ENCODE measurements around the gene TRIM72.
"Not testable (repeated sequence)": the region's sequence is repeated elsewhere in the genome, so short reads cannot be mapped to it uniquely, and the experiment has no call there.

The TRIM72 gene

DNA sequence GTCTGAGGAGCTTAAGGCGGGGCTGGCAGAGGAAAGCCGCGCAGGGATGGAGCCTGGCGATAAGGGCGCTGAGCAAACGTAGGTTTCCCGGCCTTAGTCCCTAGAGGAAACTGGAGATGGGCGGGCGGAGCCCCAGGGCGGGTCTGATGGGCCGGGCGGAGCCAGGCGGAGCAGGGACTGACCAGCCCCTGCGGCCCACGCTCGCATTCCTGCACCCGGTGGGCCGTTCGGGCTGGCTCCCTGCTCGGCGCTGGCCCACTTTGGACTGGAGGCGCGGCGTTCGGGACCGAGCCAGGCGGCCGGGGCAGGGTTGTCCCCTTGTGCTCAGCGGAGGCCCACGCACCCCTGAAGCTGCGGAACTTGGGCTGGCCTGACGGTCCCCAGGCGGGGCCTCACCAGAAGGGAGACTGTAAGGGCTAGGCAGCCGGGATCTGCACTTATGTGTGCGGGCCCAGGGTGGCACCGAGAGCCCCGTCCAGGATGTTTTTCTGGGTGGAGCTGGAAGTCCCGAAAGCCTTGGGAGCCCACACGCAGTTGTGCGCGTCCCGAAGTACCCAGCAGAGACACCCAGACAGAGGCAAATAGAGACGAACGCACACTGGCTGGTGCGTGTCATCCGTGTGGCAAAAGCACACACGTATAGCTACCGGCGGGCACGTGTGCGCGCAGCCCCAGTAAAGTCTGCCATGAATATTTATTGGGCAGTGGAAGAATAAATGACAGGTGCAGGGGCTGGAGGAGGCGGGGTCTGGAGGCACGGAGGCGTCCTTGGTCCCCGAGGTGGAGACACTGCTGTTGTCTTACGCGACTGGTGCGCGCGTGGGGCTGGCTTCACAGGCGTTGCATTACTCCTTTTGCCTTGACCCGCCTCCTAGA, 1.6 kb downstream of the TRIM72 start:
- peak in 1 of 2 donors; percentile 19 for DNase-seq

DNA sequence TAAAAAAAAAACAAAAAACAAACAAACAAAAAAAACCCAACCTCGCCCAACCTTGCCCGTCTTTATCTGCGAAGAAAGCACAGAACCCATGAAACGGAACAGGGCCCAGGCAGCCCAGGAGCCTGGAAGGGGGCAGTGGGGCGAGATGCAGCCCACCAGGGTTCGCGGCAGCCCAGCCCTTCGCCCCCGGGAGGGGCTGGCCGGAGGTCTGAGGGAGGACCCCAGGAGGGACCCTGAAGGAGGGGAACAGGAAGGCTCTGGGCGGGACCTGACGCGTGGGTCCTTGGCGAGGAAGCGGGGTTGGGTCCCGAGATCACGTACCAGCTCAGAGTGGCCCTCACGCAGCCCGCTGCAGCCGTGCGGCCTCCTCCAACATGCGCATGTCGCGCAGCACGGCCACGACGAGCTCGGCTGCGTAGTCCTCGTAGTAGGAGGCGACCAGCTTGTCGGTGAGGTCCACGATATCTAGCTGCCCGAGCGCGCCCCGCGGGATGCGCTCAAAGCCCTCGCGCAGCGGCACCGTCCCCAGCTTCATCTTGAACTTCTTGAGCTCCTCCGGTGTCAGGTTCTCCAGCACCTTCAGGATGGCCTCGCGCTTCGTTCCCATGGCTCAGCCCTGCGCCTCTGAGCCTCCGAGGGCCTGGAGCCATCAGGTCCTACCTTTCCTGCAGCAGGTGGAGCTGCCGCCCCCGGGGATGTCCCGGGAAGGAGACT, 2.7 kb downstream of the TRIM72 start, which contains the start of gene PYDC1:
PYDC1 (minus strand) TSS at position 714 of the 714 bp plus-strand sequence; CDS start at position 607, 107 bp downstream.
- peak in 1 of 2 donors; percentile 20 for DNase-seq

DNA sequence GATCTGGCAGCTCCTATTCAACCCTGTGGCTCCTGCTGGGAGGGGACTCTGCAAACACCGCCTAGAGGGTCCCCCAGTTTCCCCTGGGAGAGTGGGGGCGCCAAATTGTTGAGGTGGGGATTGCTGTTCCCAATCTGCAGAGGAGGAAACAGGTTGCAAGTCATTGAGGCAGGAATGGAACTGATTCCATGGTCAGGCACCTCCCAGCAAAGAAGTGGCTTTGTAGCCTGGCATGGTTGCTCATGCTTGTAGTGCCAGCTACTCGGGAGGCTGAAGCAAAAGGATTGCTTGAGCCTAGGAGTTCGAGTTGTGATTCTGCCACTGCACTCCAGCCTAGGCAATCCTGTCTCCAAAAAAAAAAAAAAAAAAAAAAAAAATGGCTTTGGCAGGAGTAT, 3.2 kb downstream of the TRIM72 start:
- DNase-seq: no peak

DNA sequence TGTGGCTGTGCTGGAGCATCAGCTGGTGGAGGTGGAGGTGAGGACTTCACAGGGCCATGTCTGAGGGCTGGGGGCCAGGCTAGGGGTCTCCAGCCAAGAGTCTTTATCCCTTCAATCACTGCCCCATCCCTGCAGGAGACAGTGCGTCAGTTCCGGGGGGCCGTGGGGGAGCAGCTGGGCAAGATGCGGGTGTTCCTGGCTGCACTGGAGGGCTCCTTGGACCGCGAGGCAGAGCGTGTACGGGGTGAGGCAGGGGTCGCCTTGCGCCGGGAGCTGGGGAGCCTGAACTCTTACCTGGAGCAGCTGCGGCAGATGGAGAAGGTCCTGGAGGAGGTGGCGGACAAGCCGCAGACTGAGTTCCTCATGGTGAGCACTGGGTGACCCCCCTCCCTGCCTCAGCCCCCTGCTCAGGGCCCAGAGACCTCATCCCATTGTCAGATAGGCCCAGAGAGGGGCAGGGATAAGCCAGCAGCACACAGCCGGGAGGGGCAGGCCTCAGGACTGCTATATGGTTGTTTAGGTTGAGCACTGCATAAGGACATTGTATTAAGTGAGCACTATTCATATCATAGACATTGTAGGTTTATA, 5.3 kb downstream of the TRIM72 start:
- DNase-seq: no peak

DNA sequence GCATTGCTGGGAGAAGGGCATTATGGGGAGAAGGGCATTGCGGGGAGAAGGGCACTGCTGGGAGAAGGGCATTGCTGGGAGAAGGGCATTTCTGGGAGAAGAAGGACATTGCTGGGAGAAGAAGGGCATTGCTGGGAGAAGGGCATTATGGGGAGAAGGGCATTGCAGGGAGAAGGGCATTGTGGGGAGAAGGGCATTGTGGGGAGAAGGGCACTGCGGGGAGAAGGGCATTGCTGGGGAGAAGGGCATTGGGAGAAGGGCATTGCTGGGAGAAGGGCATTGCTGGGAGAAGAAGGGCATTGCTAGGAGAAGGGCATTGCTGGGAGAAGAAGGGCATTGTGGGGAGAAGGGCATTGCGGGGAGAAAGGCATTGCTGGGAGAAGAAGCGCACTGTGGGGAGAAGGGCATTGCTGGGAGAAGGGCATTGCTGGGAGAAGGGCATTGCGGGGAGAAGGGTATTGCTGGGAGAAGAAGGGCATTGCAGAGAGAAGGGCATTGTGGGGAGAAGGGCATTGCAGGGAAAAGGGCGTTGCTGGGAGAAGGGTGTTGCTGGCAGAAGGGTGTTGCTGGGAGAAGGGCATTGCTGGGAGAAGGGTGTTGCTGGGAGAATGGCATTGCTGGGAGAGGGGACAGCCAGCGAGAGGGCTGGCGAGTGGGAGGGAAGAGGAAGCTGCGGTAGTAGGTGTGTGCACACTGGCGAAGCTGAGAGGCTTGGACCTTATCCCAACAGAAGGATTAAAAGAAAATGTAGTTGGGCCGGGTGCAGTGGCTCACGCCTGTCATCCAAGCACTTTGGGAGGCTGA, 7.6 kb downstream of the TRIM72 start:
- DNase-seq: no peak

DNA sequence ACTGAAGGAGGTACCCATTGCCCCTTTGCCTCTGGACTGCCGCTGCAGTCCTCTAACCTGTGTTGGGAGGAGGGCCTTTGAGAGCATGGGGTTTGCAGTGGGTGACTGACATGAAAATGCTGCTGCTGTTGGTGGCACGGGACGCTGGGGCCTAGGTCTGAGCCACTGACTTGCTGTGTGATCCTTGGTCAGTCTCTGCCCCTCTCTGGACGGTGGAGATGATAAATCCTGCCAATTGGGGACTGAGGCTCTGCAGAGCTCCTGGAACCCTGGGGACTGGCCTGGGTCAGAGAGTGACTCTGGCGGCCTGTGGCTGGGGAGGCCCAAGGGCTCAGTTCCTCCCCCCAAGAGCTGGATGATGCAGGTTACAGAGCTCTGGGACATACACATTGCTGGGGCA, 9.1 kb downstream of the TRIM72 start:
- no peak for DNase-seq

DNA sequence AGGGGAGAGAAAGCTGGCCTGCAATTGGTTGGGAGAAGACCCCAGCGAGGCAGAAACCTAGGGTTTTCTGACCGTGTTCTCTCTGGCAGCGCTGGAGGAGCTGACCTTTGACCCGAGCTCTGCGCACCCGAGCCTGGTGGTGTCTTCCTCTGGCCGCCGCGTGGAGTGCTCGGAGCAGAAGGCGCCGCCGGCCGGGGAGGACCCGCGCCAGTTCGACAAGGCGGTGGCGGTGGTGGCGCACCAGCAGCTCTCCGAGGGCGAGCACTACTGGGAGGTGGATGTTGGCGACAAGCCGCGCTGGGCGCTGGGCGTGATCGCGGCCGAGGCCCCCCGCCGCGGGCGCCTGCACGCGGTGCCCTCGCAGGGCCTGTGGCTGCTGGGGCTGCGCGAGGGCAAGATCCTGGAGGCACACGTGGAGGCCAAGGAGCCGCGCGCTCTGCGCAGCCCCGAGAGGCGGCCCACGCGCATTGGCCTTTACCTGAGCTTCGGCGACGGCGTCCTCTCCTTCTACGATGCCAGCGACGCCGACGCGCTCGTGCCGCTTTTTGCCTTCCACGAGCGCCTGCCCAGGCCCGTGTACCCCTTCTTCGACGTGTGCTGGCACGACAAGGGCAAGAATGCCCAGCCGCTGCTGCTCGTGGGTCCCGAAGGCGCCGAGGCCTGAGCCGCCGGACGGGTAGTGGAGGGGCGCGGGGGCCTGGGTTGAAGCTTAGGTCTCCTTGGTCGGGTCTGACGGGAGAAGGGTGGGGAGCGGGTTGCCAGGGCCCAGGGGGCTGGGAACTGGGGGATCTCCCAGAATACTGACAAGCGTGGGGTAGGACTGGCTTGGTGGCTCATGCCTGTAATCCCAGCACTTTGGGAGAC, 10.4 kb downstream of the TRIM72 start:
- no peak for DNase-seq

DNA sequence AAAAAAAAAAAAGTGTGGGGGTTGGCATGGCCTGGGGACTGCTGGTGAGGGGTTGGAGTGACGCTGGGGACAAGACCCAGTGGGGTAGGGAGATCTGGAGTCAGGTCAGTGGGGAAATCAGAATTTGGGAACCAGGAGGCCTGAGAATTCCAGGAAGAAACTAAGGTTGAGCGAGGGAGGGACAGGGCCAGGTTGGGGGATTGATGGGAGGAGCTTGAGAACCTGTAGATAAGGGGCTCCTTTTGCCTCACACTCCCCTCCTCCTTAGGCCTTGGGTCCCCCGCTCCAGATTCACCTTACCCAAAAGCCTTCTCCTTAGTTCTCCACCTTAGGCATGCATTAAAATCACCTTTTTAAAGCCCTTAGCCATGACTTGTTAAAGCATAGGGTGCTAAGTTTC, 11.3 kb downstream of the TRIM72 start:
- DNase-seq: no peak

DNA sequence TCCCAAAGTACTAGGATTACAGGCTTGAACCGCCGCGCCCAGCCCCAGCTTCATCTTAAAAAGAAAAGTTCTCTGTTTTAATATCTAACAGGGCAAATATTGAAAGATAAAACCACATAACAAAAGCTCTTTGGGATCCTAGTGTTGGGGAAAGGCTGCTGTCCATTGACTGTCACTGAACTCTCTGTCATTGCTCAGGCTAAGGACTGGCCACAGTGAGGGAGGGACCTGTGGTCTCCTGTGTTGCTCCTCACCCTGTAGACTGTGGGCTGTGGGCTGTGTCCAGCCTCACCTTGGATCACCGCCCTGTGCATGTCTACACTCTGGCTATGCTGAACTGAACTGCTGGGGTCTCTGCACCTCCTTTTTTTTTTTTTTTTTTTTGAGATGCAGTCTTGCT, 14.3 kb downstream of the TRIM72 start:
- DNase-seq: no peak

DNA sequence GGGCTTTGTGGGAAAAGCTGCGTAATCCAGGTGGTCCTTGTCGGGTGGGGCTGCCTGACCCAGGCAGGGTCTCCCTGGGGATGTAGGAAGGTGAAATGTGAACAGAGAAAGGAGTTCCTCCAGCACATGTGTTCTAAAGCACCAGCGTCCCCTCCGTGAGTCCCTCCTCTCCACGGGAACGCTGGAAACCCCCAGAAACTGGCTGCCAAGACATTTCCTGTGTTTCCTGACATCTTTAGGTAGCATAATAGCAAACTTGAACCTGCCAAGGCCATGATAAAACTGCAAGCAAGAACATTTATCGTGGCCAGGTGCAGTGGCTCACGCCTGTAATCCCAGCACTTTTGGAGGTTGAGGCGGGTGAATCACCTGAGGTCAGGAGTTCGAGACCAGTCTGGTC, 15.6 kb downstream of the TRIM72 start:
- no peak for DNase-seq

DNA sequence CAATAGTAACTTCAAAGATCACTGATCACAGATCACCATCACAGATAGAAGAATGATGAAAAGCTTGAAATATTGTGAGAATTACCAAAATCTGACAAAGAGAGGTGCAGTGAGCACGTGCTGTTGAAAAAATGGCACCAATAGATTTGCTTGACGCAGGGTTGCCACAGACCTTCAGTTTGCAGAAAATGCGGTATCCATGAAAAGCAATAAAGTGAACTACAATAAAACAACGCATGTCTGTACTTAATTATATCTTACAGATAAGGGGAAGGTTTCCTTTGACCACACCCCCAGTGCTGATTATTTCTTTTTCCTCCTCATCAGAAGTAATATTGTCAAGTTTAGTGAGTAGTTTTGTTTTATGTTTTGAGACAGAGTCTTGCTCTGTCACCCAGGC, 24.1 kb downstream of the TRIM72 start:
- DNase-seq: no peak

DNA sequence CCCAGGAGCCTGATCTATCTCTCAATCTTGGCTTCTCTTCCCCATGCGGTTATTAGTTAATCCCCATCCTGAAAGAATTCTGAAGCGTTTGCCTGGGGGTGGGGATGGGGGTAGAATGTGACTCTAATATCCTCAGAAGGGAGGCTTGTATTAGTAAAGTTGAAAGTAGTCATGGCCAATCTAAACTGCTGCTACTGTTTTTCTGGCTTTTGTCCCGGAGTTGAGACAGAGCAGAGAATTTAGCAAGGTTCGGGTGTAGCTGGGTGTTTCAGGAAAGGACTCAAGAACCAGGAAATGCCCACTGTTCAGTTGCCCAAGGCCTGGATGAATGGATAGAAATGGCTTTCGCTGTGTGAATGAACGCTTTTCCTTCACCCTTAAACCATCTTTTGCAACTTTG, 28.3 kb downstream of the TRIM72 start:
- DNase-seq: no peak

DNA sequence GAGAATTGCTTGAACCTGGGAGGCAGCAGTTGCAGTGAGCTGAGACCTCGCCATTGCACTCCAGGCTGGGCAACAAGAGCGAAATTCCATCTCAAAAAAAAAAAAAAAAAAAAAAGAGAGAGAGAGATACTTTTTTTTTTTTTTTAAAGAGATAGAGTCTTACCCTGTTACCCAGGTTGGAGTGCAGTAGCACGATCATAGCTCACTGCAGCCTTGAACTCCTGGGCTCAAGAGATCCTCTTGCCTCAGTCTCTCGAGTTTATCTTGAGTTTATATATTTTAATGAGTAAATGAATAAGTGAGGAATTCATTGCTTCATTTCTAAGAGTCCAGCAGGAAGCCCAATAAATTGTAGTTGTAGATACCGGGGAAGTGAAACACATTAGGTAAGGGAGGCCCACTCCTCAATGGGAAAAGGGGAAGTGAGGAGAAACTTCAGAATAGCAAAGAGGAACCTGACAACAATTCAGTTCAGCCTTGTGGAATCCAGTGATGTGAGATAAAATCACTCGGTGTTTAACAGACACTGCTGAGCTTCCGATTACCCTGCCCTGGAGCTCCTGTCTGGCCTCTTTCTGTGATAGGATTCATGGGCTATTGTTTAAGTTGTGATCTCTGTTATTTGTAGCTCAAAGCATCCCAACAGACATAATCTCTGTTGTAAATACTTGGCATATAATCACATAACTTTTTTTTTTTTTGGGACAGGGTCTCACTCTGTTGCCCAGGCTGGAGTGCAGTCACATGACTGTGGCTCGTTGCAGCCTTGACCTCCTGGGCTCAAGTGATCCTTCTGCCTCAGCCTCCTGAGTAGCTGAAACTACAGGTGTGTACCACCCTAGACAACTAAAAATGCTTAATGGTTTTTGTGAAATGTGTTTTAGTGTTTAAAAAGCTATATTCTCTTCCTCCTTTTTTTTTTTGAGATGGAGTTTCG, 30.1 kb downstream of the TRIM72 start:
- DNase-seq: peak in 1 of 2 donors; percentile 92

DNA sequence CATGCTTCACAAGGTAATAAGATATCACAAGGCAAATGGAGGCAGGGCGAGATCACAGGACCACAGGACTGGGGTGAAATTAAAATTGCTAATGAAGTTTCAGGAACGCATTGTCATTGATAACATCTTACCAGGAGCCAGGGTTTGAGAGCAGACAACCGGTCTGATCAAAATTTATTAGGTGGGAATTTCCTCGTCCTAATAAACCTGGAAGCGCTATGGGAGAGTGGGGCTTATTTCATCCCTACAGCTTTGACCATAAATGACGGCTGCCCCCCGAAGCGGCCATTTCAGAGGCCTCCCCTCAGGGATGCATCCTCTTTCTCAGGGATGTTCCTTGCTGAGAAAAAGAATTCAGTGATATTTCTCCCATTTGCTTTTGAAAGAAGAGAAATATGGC, 31.7 kb downstream of the TRIM72 start:
- not testable (repeated sequence) for DNase-seq

DNA sequence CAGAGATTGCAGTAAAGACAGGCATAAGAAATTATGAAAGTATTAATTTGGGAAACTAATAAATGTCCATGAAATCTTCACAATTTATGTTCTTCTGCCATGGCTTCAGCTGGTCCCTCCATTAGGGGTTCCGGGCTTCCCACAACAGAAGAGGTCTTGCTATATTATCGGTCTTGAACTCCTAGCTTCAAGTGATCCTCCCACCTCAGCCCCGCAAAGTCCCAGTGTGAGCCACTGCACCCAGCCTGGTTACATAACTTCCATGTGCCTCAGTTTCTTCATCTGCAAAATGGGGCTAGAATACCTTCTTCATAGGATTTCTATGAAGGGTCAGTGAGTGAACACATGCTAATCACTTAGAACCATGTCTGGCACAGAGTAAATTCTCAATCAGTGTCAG, 32.4 kb downstream of the TRIM72 start:
- DNase-seq: no peak

DNA sequence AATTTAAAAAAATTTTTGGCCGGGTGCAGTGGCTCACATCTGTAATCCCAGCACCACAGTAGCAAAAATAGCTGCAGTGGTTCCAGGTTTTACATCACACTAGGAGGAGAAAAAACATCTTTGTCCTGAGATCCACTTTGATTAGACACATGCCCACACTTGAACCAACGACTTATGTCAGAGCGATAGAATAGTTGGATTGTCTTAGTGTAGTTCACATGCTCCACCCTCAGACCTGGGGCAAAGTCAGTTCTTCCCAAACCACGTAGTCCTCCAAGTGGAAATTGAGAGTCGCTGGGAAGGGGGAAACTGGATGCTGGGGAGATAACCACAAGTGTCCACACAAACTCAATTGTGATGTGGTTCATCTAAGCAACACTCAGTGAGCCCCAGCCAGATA, 34.4 kb downstream of the TRIM72 start:
- DNase-seq: no peak

DNA sequence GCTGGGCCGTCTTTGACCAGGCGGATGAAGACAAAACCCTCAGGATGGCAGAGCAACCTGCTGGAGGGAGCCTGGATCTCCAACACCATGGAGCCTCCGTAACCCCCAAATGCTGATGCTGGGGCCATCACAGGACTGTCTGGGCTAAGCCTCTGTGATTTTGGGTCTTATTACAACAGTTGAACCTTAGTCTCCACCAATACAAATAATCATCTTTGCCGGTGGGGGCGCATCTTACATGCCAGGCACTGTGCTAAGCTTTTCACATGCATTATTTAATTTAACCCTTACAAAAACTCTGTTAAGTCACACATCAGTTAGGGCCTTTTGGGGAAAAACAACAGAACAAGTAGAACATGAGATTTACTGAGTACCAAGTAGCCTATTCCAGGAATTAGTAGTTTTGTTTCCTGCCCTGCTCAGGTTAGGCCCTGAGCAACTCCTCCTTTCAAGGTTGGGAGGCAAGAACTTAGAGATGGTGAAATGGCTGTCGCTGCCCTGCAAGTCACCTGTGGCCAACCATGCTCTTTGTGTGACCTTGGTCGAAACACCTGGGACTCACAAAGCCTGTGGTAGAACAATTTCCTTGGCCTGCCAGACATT, 37.0 kb downstream of the TRIM72 start:
- DNase-seq: no peak

DNA sequence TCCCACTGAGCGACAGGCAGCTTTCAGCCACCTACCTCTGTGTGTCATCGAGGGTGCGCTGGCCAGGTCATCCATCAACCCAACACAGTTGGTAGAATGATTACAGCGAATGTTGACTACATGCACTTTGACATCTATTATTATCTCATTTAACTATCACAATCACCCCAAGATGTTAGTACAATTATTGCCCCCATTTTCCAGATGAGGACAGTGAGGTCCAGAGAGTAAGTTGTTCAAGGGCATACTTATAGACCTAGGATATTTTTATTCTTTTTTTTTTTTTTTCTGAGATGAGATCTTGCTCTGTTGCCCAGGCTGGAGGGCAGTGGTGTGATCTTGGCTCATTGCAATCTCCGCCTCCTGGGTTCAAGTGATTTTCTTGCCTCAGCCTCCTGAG, 37.5 kb downstream of the TRIM72 start:
- DNase-seq: no peak

DNA sequence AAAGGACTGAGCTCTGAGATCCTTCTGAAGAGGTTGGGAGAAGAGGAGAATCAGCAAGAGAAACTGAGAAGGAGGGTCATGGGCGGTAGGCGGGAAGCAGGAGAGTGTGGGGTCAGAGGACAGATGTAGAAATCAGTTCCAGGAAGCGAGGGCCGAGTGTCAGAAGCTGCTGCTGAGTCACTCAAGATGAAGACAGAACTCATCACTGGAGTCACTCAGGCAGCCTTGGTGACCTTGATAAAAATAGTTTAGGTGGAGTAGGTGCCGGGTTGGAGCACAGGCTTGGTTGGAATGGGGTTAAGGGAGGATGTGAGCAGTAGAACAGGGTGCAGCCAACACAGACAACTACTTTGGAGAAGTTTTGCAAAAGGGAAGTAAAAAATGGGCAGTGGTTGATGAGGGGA, 39.7 kb downstream of the TRIM72 start:
- peak; percentile 27 to 88 for DNase-seq

DNA sequence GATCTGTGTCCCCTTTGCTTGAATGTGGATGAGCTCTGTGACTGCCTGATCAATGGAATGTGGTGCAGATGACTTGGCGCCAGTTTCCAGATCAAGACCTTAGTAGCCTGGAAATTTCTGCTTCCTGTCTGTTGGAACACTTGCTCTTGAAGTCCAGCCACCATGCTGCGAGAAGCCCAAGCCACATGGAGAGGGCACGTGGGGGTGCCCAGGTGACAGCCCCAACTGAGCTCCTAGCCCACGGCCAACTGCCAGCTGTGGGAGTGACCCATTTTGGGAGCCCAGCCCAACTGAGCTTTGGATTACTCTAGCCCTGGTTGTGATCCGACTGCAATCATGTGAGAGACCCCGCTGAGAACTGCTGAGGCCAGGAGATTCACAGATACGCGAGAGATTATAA, 42.5 kb downstream of the TRIM72 start:
- DNase-seq: no peak
